ENCODE measurements around the gene PPIE. TPM values are rescaled to one million over a fixed set of nuclear protein-coding genes. Genes with fewer than 3 reads are reported as not detected.
"Not testable (repeated sequence)": the region's sequence is repeated elsewhere in the genome, so short reads cannot be mapped to it uniquely, and the experiment has no call there.

The PPIE gene
- polyA plus RNA-seq, 1 donor, result 41.6 TPM

DNA sequence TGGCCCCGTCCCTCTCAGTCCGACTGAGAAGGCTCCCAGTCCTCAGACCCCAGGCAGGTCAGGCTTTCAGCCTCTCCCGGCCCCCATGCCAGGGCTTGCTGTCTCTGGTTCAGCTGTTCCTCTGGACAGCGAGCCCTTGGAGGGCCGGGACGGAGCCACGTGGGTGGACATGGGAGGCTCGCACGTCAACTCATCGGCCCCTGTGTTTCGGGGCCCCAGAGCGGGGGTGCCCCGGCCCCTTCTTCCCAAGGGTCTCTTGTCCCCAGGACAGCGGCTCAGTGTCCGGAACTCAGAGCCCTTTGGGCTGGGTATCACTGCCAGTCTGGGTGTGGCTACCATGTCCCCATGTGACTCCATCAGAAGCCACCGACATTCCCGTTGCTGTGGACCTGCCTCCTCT is 39.2 kb downstream of the PPIE start:
- not testable (repeated sequence) for DNase-seq

DNA sequence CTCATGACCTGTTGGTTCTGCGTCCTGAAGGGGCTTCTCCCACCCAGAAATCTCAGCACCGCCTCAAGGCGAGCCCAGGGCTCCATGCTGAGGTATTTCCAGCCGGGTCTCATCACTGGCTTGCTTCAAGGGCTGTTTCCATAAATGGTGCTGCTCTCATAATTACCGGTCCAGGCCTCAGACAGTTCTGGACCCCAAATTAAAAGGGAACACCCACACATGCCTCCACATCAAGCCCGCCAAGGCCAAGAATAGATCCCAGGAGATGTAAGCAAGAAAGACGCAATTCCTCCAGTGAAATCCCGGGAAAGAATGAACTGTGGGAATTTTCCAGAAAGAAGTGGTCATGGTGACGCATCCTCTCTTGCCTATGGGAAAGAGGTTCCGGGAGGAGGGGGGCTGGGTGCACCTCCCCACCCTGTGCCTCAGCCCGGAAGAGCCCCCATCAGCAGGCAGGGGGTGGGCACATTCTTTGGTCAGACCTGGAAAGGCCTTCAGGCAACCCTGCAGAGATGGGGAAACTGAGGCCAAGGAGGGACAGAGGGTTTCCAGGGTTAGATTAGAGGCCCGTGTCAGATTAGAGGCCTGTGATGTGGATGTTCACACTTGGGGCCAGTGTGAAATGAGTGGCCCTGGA is 39.9 kb downstream of the PPIE start:
- DNase-seq, result not testable (repeated sequence)

DNA sequence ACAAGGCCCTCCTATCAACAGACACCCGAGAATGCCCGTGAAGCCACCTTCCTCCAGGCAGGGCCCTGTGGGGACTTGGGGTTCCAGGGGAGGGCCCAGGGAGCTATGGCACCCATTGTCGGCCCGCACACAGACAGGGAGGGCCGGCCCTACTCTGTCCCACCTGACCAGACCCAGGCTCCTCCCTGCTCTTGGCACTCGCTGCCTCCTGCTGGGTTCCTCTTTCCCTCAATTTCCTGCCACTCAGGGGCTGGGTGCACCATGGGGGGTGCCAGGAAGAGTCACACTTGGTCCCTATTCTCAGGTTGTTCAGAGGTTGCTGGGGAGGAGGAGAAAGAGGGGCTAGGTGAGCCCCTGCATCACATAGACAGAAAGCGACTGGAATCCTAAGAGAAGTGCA is 40.5 kb downstream of the PPIE start:
- no peak for DNase-seq

DNA sequence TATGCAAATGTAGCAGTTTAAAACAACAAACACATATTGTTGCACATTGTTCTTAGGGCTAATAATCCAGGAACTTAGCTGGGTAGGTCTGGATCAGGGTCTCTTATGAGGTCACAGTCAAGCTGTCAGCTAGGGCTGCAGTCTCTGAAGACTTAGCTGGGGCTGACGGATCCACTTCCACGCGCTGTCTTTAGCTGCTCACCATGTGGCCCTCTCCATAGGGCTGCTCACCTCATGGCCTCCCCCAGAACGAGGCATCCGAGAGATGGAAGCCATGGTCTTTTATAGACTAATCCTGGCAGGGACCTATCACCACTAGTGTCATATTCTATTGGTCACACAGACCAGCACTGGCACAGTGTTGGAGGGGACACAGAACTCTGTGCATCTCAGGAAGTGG is 41.1 kb downstream of the PPIE start:
- DNase-seq, result no peak

DNA sequence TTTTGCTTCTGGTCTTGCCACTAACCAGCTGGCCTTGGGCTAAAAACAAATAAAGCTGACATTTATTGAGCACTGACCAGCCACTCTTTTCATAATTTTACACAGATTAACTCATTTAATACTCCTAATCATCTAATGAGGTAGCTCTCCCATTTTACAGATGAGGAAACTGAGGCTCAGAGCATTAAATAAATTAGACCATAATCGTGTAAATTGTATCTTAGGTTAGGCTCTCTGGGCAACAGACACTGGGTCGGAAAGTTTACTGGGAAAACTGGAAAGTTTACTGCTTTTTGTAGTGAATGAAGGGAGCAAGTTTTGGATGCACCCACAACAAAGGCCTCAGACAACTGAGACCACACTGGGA is 42.6 kb downstream of the PPIE start:
- DNase-seq, result no peak

DNA sequence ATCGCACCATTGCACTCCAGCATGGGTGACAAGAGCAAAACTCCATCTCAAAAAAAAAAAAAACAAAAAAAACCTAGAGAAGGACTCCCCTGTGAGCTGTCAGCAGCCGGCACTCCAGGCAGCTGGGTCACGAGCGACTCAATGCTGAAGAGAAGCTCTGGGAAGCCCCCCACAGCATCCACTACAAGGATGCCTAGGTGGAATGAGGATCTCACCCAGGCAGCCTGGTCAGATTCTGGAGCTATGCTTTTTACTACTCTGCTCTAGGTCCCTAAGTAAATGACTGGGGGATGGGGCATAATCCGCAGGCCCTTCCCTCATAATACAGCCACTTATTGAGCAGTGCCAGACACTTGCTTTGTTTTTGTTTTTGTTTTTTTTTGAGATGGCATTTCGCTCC is 43.4 kb downstream of the PPIE start:
- DNase-seq, result no peak

DNA sequence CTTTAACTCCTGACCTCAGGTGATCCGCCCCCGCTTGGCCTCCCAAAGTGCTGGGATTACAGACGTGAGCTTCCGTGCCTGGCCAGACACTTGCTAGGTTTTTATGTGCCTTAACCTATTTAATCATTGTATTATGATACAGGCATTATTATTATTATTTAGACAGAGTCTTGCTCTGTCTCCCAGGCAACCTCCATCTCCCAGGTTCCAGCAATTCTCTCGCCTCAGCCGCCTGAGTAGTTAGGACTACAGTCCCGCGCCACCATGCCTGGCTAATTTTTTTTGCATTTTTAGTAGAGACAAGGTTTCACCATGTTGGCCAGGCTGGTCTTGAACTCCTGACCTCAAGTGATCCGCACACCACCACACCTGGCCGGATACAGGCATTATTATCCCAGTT is 44.0 kb downstream of the PPIE start:
- not testable (repeated sequence) for DNase-seq

DNA sequence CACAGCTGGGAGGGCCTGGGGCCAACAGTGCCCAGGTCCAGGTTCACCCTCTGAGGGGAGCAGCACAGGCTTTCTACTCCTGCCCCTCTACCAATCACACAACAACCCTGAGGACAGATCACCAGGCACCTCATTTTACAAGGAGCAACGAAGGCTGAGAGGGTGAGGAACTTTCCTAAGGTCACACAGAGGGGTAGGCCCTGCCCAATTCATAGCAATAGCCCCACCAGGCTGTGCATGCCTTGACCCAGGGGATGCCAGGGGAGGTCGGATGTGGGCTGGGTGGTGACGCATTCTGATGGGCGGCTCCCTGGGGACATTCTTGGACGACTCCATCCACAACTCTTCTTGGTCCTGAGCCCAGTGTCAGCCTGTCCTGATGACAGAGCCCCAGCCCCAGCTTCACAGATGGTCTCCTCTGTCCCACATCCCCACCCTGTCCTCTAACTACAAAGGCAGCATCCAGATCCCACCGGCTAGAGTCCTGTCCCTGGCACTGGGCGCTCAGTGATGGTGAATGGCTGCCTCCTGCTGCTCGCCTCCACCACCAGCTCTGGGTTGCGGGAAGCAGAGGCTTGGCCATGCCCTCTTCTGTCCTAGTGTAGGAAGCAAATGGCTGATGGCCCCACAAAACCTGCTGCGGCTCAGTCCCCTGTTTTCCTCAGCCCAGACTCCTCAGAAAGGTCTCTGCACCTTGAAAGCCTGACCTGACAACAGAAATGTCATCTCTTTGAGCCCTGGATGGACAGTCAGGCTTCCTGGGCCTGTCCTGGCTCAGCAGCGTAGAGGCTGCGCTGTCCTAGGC is 47.8 kb downstream of the PPIE start:
- DNase-seq, result not testable (repeated sequence)

DNA sequence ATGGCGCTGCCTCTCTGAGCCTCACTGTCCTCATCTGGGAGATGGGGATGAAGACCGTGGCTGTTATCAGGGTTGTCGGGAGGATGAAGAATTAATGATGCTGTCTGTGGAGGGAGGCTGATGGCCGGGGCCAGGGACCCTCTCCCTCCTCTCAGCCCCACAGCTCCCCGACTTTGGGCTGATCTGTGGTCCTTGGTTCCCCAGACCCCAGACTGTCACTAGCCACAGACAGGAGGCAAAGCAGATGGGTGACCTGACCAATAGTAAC is 48.4 kb downstream of the PPIE start:
- DNase-seq, result not testable (repeated sequence)

DNA sequence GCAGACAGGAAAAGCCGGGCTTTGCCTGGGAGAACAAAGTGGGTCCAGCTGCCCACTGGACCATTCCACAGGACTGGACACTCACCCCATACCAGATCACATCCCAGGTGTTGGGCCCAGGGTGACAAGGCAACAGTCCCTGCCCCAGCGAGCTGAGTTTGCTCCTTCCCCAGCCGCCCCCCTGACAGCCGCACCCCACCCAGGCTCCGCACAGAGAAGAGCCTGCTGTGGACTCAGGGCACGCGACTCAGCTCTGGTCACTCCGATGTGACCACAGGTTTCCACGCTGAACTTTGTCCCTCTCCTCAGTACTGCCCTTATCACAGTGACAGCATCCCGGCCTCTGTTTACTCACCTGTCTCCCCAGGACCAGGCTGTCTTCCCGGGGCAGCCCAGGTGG is 48.8 kb downstream of the PPIE start:
- no peak for DNase-seq

DNA sequence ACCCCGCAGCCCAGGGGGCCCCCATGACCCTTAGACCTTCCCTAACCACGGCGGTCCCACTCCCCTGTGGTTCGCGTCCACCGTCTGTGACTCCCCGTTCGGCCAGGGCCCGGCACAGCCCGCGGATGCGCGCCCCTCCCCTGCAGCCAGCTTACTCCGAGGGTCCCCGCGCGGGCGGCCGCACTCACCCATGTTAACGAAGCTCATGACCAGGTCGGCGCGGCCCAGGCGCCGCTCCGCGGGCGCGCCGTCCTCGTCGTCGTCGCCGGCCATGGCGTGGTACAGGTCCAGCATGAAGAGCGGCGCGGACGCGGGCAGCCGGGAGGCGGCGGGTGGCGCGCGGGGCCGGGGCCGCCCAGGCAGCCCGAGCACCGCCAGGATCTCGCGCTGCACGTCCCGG is 49.3 kb downstream of the PPIE start:
- DNase-seq, result not testable (repeated sequence)

DNA sequence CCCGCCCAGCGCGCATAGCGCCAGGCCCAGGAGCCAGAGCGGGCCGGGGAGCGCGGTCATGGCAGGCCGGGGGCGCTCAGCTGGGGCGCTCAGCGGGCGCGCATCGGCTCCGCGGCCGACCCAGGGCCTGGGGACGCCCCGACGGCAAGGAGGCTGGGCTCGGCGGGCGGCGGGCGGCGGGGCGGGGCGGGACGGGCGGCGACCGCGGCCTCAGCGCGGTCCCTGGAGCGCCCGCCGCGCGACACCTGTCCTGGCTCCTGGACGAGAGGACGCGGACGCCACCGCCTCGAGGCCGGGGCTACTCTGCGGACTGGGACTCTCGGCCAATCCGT is 49.7 kb downstream of the PPIE start:
- no peak for DNase-seq

DNA sequence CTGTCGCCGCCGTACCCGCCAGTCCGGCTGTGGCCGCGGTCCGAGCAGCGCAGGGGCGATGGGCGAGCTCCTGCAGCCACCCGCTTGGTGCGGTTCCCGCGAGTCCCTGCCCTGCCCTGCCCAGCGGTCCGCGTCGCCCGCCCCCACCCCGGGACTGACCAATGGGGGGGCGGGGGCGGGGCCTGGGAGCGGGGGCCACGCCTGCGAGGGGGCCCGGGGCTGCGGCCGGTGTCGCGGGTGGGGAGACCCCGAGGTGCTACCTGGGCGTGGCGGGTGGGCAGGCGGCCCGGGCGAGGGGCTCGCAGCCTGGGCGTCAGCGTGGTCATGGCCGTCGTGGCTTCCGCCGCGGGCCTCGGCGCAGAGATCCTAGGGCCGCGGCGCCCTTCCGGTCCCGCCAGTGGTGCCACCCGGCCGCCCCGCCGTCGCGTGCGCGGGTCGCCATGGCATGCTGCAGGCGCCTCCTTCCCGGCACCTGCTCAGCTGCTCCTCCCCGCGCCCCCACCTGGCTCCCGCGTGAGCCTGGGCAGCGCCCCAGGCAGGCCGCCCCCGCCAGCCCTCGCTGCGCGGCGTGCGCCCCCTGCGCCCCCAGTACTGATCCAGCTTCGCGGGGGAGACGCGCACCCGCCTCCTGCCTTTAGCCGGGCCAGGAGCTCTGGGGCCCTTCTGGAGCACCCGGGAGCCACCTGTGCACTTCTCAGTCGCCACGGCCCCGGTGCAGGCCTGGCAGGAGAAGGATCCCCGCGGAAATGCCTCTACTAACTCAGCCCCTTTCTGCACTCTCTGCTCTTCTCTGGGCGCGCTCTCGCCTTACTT is 50.3 kb downstream of the PPIE start, which contains the start of gene BMP8B:
BMP8B (minus strand) TSS at position 108 of the 813 bp plus-strand sequence. CDS start 380 bp downstream, outside the sequence.
- DNase-seq, result peak; percentile 13

DNA sequence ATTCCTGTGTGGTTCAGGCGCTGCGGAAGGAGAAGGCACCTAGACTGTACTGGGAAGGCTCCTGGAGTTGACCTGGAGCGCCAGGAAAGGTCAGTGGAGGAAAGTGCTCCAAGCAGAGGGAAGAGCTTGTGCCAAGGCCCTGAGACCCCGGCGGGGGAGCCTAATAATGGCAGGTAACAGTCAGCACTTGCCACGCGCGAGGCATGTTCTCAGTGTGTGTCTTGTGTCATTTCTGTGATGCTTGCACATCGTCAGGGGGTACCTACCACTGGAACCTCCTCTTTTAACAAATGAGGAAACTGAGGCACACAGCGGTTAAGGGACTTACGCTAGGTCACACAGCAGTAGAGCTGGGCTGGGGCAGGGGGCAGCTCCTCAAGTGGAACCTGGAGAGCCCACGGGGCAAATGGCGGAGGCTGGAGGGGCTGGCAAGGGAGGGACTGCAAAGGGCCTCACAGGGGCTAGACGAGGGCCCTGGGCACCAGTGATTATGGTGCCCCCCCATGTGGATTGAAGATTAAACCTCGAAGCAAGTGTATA is 51.0 kb downstream of the PPIE start:
- no peak for DNase-seq

DNA sequence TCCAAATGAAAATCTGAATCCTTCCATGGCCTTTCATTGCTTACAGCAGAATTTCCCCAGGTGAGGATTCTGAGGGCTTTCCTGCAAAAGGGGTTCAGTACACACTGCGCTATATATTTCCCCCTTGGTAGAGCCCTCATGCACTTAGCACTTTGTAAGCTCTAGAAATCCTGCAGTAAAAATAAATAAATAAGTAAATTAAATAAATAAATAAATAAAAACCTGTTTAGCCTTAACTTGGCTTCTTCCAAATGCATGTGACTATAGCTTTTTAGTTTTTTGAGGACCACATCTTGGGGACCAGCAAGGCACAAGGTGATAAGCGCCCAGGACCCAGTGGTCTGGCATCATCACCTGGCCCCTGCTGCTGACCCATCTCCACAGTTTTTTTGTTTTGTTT is 53.2 kb downstream of the PPIE start:
- DNase-seq, result no peak

DNA sequence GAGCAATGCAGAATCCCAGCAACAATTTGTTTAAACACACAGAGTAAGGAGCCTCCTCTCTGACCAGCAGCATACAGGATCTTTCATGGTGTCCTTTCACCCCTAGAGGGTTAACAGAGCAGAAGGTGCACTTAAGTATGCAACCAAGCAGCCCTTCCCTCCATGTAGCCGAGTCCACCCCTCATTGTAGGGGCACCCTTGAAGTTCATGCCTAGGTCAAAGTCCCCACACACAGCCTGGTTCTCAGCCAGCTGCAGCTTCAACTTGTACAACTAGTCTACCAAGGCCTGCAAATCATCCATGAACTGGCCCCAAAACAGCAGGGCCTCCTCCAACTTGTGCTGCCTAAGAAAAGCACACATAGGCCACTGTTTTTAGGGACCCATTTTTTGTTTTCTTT is 57.0 kb downstream of the PPIE start:
- no peak for DNase-seq

DNA sequence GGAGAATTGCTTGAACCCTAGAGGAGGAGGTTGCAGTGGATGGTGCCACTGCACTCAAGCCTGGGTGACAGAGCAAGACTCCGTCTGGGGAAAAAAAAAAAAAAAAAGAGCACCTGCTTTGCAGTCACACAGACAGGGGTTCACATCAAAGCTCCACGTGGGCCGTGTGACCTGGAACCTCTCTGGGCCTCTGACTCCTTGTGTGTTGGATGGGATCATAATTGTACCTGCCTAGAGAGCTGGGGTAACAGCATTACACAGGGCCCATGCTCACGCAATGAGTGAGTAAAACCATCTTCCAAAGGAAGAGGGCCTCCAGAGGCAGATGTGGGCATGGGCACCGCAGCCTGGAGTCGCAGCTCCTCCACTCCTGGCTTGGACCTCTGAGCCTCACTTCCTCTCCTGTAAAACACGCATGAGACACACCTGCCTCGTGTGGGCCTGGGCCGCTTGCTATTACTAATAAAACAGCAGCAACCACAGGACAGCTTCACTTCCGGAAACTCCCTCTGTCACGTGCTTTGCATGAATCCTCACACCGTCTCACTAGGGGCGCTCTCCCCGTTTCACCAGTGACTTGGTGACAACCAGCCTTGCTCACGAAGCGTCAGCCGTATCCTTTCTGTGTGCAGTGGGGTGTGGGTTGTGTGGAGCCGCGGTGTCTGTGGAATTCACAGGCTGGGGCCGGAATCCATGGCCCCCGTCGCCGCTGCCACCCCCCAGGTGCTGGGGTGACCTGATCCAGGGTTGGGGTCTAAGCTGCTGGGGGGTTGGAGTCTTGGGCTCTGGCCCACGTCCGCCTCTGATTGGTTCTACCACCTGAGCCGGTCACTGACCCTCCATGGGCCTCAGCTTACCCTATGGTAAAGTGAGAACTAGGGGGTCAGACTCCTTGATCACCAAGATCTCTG is 60.4 kb downstream of the PPIE start:
- DNase-seq, result peak; percentile 23

DNA sequence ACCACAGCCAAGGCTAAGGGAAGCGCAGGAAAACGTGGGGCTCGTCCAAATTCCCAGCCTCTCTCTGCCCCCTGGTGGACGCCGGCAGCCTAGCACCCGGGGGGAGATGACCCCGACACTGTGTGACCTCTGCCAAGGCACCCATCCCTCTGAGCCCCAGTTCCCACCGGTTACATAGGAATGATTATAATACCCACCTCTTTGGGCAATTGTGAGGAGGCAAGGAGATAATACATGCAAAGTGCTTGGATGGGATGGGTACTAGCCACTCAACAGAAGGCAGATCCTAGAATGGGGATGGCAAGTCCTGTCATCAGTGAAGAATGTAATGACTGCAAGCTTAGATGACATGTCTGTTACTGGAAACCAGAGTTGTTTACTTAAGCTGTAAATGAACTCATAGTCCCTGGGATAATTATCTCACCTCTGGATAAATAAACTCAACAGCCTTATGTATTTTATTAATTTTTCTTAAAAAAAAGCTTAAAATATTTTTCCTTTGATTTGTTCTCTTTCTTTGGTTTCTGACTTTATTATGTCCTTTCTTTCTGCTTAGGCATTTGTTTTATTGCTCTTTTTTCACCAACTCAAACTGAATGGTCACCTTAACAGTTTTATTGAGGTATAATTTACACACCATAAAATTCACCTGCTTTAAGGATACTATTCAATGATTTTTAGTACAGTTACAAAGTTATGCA is 61.2 kb downstream of the PPIE start:
- peak; percentile 11 for DNase-seq

DNA sequence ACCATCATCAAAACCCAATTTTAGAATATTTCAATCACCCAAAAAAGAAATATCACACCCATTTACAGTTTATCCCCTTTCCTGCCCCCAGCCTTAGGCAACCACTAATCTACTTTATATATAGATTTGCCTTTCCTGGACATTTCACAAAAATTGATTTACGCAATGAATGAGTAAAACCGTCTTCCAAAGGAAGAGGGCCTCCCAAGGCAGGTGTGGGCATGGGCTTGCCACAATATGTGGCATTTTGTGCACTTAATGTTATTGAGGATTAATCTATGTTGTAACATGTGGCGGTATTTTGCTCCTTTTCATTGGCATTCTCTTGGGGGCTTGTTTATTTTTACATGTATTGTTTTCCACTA is 61.8 kb downstream of the PPIE start:
- DNase-seq, result no peak

DNA sequence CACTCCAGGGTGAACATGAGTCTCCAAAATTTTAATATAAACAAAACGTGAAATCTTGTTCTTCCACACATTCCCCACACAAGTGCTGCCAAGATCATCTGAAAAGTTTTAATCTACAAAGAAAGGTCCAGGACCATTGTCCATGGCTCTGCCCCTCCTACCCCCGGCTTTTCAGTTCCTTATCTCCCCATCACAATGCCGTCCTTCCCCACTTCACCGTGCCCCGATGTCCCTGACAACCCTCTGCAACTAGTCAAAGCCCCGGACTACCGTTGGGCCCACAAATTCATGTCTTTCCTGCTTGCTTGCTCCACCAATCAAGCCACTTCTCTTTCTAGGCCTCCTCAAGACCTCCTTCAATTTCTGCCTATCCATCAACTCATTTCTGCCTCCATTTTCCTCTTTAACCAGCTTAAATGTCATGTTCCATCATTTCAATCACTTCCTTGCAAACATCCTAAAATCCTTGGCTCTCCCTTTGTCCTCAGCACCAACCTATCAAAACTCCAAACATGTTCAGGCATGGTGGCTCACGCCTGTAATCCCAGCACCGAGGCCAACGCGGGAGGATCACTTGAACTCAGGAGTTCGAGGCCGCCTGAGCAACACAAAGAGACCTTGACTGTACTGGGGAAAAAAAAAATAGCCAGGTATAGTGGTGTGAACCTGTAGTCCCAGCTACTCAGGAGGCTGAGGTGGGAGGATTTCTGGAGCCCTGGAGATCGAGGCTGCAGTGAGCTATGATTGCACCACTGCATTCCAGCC is 64.0 kb downstream of the PPIE start:
- DNase-seq, result no peak

DNA sequence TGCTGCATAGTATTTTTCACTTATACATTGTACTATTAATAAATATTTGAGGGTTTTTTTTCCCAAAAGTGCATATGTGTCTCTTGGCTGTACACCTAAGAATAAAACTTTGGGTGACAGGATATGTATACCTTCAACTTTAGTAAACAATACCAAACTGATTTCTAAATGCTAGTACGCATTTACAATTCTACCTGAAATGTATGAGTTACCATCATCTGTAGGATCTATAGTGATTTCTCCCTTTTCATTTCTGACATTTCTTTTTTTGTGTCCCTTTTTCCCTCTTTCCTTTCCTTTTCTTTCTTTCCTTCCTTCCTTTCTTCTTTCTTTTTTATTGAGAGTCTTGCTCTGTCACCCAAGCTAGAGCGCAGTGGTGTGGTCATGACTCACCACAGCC is 66.7 kb downstream of the PPIE start:
- DNase-seq, result no peak
